Measurements from ENCODE around the gene MOB2. TPM values are rescaled to one million over a fixed set of nuclear protein-coding genes. Genes with fewer than 3 reads are reported as not detected.

The MOB2 gene
- total and polyA plus RNA-seq, 9 of the 15 experiments (the other 6 are each of a cell fraction or from before 2014, with no cell fraction given) = 0.17 to 36.8 (median 19.2) TPM

- TF ChIP-seq TAF1 (IDR thresholded peaks at IDR 0.05; ENCODE audit: control insufficient read depth, extremely low read depth, insufficient read depth, low read length, severe bottlenecking) = no peak
- no peak for TF ChIP-seq NFYB (IDR thresholded peaks at IDR 0.05; ENCODE audit: extremely low read depth, insufficient read length)
- TF ChIP-seq MAZ (CRISPR knock-in tag; conservative IDR thresholded peaks at IDR 0.05 in 1 of 2, IDR thresholded peaks at IDR 0.05 in 1 of 2) = no peak
- 0 out of 2 replicates have a peak, but pooled peaks have one; percentile 26 for TF ChIP-seq FOXP4 (CRISPR knock-in tag; IDR thresholded peaks at IDR 0.05; ENCODE audit: borderline replicate concordance)
- TF ChIP-seq E2F3 (CRISPR knock-in tag; IDR thresholded peaks at IDR 0.05) = no peak
- no peak for TF ChIP-seq ZNF408 (CRISPR knock-in tag; IDR thresholded peaks at IDR 0.05; ENCODE audit: low read depth)
- TF ChIP-seq EHMT2 (IDR thresholded peaks at IDR 0.05) = peak; percentile 95
- TF ChIP-seq WHSC1 (IDR thresholded peaks at IDR 0.05; ENCODE audit: low read length) = no peak
- TF ChIP-seq ZNF511 (CRISPR knock-in tag; IDR thresholded peaks at IDR 0.05) = peak; percentile 47; the same call in 1 of the 2 replicates
- TF ChIP-seq HMG20B (CRISPR knock-in tag; IDR thresholded peaks at IDR 0.05) = no peak
- no peak for TF ChIP-seq POLR2H (tag; IDR thresholded peaks at IDR 0.05; ENCODE audit: low read depth)
Observed at GRCh38 chr11:1450949-1451710, 35.4 kb downstream of the MOB2 start (continued).
